GM12872 (cell line): Measurements from ENCODE around the gene HAUS2.

Experiments used
- CTCF ChIP-seq: IDR thresholded peaks from 3 replicates; pipeline ENCODE4 v1.5.1; 2011; ENCODE audit warnings: low read depth, mild to moderate bottlenecking, low read length, moderate library complexity; ENCODE audit not compliant: insufficient read depth

HAUS2 gene

DNA sequence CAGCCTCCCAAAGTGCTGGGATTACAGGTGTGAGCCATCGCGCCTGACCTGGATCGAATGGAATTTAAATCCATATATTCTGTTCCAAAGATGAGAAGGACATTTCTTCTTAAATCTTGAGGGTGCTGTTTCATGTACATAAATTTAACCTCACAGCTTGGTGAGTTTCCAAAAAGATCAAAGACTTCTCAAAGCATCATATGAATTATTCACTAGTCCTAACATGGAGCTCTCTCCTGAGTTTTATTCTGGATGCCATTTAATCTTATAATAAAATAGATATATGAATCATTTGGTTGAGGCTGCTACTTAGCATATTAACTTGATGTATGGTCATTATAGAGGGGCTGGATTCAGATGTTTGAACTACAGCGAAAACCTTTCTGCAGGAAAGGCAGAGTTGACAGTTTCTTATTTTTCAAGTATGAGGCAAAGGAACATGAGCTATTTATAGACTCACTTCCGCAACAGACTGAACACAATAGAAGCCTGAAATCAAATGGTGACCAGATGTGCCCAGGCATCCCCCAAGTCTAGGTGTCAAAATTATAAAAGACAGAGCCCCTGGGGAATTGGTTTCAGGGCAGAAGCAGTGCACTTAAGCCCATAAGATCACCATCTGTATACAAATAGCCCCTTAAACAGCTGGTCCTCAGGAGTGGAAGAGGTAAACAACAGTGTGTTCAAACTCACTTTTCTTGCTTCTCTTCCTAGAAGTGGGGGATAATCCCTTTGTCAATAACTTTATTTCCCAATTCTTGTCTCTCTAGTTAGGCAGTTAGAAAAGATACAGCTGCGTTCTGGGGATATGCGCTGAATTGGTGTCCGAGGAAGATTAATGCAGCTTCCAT lies 56.5 kb downstream of the HAUS2 start:
- TF ChIP-seq CTCF: no peak

- no peak for TF ChIP-seq CTCF
Measured at GRCh38 chr15:42605796-42606195, 57.2 kb downstream of the HAUS2 start.

DNA sequence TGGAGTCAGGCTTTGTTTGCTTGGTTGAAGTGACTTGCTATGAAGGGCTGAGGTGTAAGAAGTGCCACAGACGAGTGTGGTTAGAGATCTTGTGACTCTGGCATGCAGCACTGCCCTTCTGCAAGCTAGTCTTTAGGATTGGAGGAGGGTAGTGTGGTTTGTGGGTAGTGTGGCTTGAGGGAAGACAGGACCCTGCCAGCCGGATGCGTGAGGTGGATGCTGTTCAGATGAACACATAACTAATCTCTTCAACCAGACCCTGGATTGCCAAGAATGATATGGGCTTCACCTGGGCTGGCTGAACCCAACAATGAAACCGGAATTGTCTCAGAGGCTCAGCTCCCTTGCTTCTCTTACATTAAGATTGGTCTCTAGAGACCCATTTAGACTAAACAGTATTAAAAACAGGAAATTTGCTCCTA lies 59.5 kb downstream of the HAUS2 start:
- TF ChIP-seq CTCF: no peak

GRCh38 chr15:42608752-42609488 lies 60.3 kb downstream of the HAUS2 start:
- no peak for TF ChIP-seq CTCF

DNA sequence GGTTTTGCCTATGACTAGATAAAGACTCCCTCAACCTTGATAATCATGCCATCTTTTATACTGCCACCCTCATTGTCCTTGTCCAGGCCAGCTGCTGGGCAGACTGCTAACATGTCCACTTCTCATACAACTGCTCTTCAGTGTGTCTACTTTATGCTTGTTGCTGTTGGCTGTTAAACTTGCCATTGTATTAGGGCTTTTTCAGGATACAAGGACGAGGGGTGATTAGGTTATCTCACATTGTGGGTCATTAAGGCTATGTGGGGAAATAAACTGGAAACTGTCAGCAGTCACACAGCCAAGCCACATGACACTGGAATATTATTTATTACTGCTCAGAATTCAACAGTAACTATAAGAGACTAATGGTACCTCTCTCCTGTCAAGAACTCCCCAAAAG lies 62.9 kb downstream of the HAUS2 start:
- TF ChIP-seq CTCF: no peak

GRCh38 chr15:42612367-42612912 lies 63.8 kb downstream of the HAUS2 start:
- TF ChIP-seq CTCF: no peak

DNA sequence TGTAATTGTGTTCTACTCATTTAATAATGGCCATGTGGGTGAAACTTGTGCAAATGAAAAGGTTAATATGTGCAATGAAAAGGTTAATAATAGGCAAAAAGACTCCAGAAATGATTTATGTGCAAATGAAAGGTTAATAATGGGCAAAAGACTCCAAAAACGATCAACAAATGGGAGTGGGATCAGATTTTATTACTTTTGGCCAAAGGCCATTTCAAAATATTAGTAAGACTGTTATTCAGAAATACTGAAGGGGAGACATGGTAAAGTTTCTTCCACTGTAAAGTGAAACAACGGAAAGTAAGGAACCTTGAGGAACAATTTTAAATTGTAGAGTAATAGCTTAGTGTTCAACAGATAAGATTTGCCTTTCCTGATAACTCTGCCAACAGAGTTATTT lies 67.5 kb downstream of the HAUS2 start:
- TF ChIP-seq CTCF: no peak
